HEK293 (cell line): ENCODE measurements around the gene TBX15.

Experiments
- CTCF ChIA-PET: fragments of 350-600 bp; formaldehyde crosslinking; extraction: SDS; loops from one replicate; lab custom pipeline; 2021; ENCODE audit warnings: antibody characterized with exemption; lab: Yijun Ruan, JAX
- POLR2A ChIA-PET: fragments of 300-600 bp; formaldehyde crosslinking; extraction: SDS; loops from one replicate; lab custom pipeline; 2020; ENCODE audit warnings: antibody characterized with exemption, inconsistent platforms; lab: Yijun Ruan, JAX
- H3K27ac ChIP-seq: fragments of 200-500 bp; sonication (Bioruptor generic); 2 replicates; pipeline ENCODE4 v1.5.1; 2014; ENCODE audit warnings: low read depth, low read length, control low read depth, inconsistent platforms; ENCODE audit errors: extremely low read depth
- H3K36me3 ChIP-seq, 2 experiments: fragments of 200-500 bp in 1 of 2; sonication (Bioruptor generic) in 1 of 2; 1 replicate in 1 of 2; 2 replicates in 1 of 2; pipeline ENCODE4 v1.5.1; 2014 to 2017; ENCODE audit warnings: inconsistent platforms in 2 of 2, low read length in 2 of 2; ENCODE audit not compliant: control insufficient read depth in 2 of 2, insufficient read depth in 1 of 2
- H3K4me1 ChIP-seq: fragments of 200-500 bp; sonication (Bioruptor generic); 2 replicates; pipeline ENCODE4 v1.5.1; 2014; ENCODE audit warnings: mild to moderate bottlenecking, low read length, inconsistent platforms; ENCODE audit not compliant: control insufficient read depth, insufficient read depth
- H3K4me3 ChIP-seq: 2 replicates; pipeline ENCODE4 v1.5.1; 2011; ENCODE audit warnings: low read depth, mild to moderate bottlenecking, control low read depth, low read length, moderate library complexity
- H3K9me3 ChIP-seq: fragments of 200-500 bp; sonication (Bioruptor generic); 2 replicates; pipeline ENCODE4 v1.5.1; 2014; ENCODE audit warnings: low read depth, low read length, inconsistent platforms; ENCODE audit not compliant: control insufficient read depth, insufficient read depth
- BCL11B ChIP-seq: fragments of 450-650 bp; formaldehyde crosslinking; IDR thresholded peaks from 2 replicates; pipeline ENCODE4 v1.5.1; 2016; ENCODE audit warnings: low read depth, missing biosample characterization, missing genetic modification characterization
- HOXC10 ChIP-seq: sonication (generic); formaldehyde crosslinking; IDR thresholded peaks from 2 replicates; pipeline ENCODE4 v1.8.1; 2023; ENCODE audit warnings: mild to moderate bottlenecking, missing genetic modification reagents
- HOXD13 ChIP-seq: sonication (generic); formaldehyde crosslinking; IDR thresholded peaks from 2 replicates; pipeline ENCODE4 v1.8.0; 2022; ENCODE audit warnings: missing genetic modification reagents, borderline replicate concordance
- INSM2 ChIP-seq: fragments of 450-650 bp; formaldehyde crosslinking; IDR thresholded peaks from 2 replicates; pipeline ENCODE4 v1.5.1; 2016; ENCODE audit warnings: missing biosample characterization, missing genetic modification characterization
- MYNN ChIP-seq: fragments of 450-650 bp; formaldehyde crosslinking; IDR thresholded peaks from 2 replicates; pipeline ENCODE4 v1.5.1; 2016; ENCODE audit warnings: missing biosample characterization, missing genetic modification characterization, borderline replicate concordance
- PBX3 ChIP-seq: sonication (generic); formaldehyde crosslinking; IDR thresholded peaks from 2 replicates; pipeline ENCODE4 v1.8.1; 2022; ENCODE audit warnings: mild to moderate bottlenecking, moderate library complexity, missing genetic modification reagents
- SP7 ChIP-seq: fragments of 450-650 bp; formaldehyde crosslinking; IDR thresholded peaks from 2 replicates; pipeline ENCODE4 v1.5.1; 2016; ENCODE audit warnings: missing biosample characterization, missing genetic modification characterization
- ZBTB20 ChIP-seq: fragments of 450-650 bp; formaldehyde crosslinking; IDR thresholded peaks from 2 replicates; pipeline ENCODE4 v1.5.1; 2016; ENCODE audit warnings: missing biosample characterization, missing genetic modification characterization
- ZBTB21 ChIP-seq: fragments of 450-650 bp; formaldehyde crosslinking; IDR thresholded peaks from 2 replicates; pipeline ENCODE4 v1.5.1; 2017; ENCODE audit warnings: missing biosample characterization, missing genetic modification characterization
- ZFP37 ChIP-seq: fragments of 450-650 bp; formaldehyde crosslinking; IDR thresholded peaks from 2 replicates; pipeline ENCODE4 v1.5.1; 2016; ENCODE audit warnings: missing biosample characterization, missing genetic modification characterization
- ZNF146 ChIP-seq: fragments of 450-650 bp; formaldehyde crosslinking; IDR thresholded peaks from 2 replicates; pipeline ENCODE4 v1.5.1; 2016; ENCODE audit warnings: missing biosample characterization, missing genetic modification characterization
- ZNF148 ChIP-seq: fragments of 450-650 bp; formaldehyde crosslinking; IDR thresholded peaks from 2 replicates; pipeline ENCODE4 v1.5.0; 2017; ENCODE audit warnings: missing biosample characterization, missing genetic modification characterization, borderline replicate concordance
- ZNF169 ChIP-seq: fragments of 450-650 bp; formaldehyde crosslinking; IDR thresholded peaks from 2 replicates; pipeline ENCODE4 v1.5.1; 2016; ENCODE audit warnings: missing biosample characterization, missing genetic modification characterization
- ZNF302 ChIP-seq: fragments of 450-650 bp; formaldehyde crosslinking; IDR thresholded peaks from 2 replicates; pipeline ENCODE4 v1.5.1; 2016; ENCODE audit warnings: missing biosample characterization, missing genetic modification characterization, low read depth
- ZNF354C ChIP-seq: fragments of 450-650 bp; formaldehyde crosslinking; IDR thresholded peaks from 2 replicates; pipeline ENCODE4 v1.5.1; 2016; ENCODE audit warnings: missing biosample characterization, missing genetic modification characterization, low read depth, borderline replicate concordance
- ZNF404 ChIP-seq: fragments of 450-650 bp; formaldehyde crosslinking; IDR thresholded peaks from 2 replicates; pipeline ENCODE4 v1.5.1; 2017; ENCODE audit warnings: missing biosample characterization, missing genetic modification characterization
- ZNF416 ChIP-seq: fragments of 450-650 bp; formaldehyde crosslinking; IDR thresholded peaks from 2 replicates; pipeline ENCODE4 v1.5.1; 2016; ENCODE audit warnings: missing biosample characterization, missing genetic modification characterization
- ZNF433 ChIP-seq: fragments of 450-650 bp; formaldehyde crosslinking; IDR thresholded peaks from 2 replicates; pipeline ENCODE4 v1.5.1; 2016; ENCODE audit warnings: missing biosample characterization, missing genetic modification characterization, low read depth
- ZNF510 ChIP-seq: fragments of 450-650 bp; formaldehyde crosslinking; IDR thresholded peaks from 2 replicates; pipeline ENCODE4 v1.5.1; 2018; ENCODE audit warnings: mild to moderate bottlenecking, missing genetic modification characterization, missing biosample characterization; ENCODE audit not compliant: insufficient replicate concordance
- ZNF513 ChIP-seq: fragments of 450-650 bp; IDR thresholded peaks from 2 replicates; pipeline ENCODE4 v1.5.1; 2018; ENCODE audit warnings: missing biosample characterization, missing genetic modification characterization
- ZNF558 ChIP-seq: fragments of 450-650 bp; formaldehyde crosslinking; IDR thresholded peaks from 2 replicates; pipeline ENCODE4 v1.5.1; 2016; ENCODE audit warnings: missing biosample characterization, missing genetic modification characterization
- ZNF585B ChIP-seq: fragments of 450-650 bp; formaldehyde crosslinking; IDR thresholded peaks from 2 replicates; pipeline ENCODE4 v1.5.1; 2016; ENCODE audit warnings: missing biosample characterization, missing genetic modification characterization
- ZNF600 ChIP-seq: fragments of 450-650 bp; formaldehyde crosslinking; IDR thresholded peaks from 2 replicates; pipeline ENCODE4 v1.5.1; 2016; ENCODE audit warnings: missing biosample characterization, missing genetic modification characterization
- ZNF610 ChIP-seq: fragments of 450-650 bp; formaldehyde crosslinking; IDR thresholded peaks from 2 replicates; pipeline ENCODE4 v1.5.1; 2016; ENCODE audit warnings: missing biosample characterization, missing genetic modification characterization, borderline replicate concordance
- ZNF621 ChIP-seq: fragments of 450-650 bp; formaldehyde crosslinking; IDR thresholded peaks from 2 replicates; pipeline ENCODE4 v1.5.1; 2017; ENCODE audit warnings: missing biosample characterization, missing genetic modification characterization
- ZNF704 ChIP-seq: fragments of 450-650 bp; formaldehyde crosslinking; IDR thresholded peaks from 2 replicates; pipeline ENCODE4 v1.5.1; 2016; ENCODE audit warnings: missing biosample characterization, missing genetic modification characterization
- ZNF768 ChIP-seq: fragments of 450-650 bp; formaldehyde crosslinking; IDR thresholded peaks from 2 replicates; pipeline ENCODE4 v1.5.1; 2018; ENCODE audit warnings: missing biosample characterization, mild to moderate bottlenecking, missing genetic modification characterization
- ZNF777 ChIP-seq: fragments of 450-650 bp; formaldehyde crosslinking; IDR thresholded peaks from 2 replicates; pipeline ENCODE4 v1.5.1; 2017; ENCODE audit warnings: missing biosample characterization, missing genetic modification characterization, borderline replicate concordance
- ZNF785 ChIP-seq: fragments of 450-650 bp; formaldehyde crosslinking; IDR thresholded peaks from 2 replicates; pipeline ENCODE4 v1.5.1; 2016; ENCODE audit warnings: missing biosample characterization, missing genetic modification characterization

Gene TBX15

GRCh38 chr1:118862755-118863154 lies 125.4 kb downstream of the TBX15 start:
- no peak for TF ChIP-seq ZNF513 (tag by site-specific recombination)
- TF ChIP-seq ZNF704 (tag by site-specific recombination), result no peak
- no peak for TF ChIP-seq ZNF585B (tag by site-specific recombination)
- TF ChIP-seq HOXD13 (CRISPR knock-in tag), result no peak
- no peak for TF ChIP-seq ZNF146
- no peak for TF ChIP-seq ZNF404 (tag by site-specific recombination)
- no peak for TF ChIP-seq ZNF600 (tag by site-specific recombination)
- no peak for TF ChIP-seq ZNF416 (tag by site-specific recombination)
- no peak for TF ChIP-seq ZNF148 (tag by site-specific recombination)
- TF ChIP-seq ZNF354C (tag by site-specific recombination), result no peak
- TF ChIP-seq ZNF768 (tag by site-specific recombination), result no peak
- no peak for TF ChIP-seq ZNF610 (tag by site-specific recombination)
- TF ChIP-seq ZFP37 (tag by site-specific recombination), result no peak
- no peak for TF ChIP-seq SP7
- TF ChIP-seq ZBTB21 (tag by site-specific recombination), result no peak
- no peak for TF ChIP-seq BCL11B (tag by site-specific recombination)
- TF ChIP-seq MYNN (tag by site-specific recombination), result no peak
- no peak for TF ChIP-seq ZNF510 (tag by site-specific recombination)
- TF ChIP-seq ZNF621 (tag by site-specific recombination), result no peak
- TF ChIP-seq ZNF302, result no peak

GRCh38 chr1:118861216-118861615 lies 126.9 kb downstream of the TBX15 start:
- Histone ChIP-seq H3K4me3 (no peak overlapping the region), H3K27ac (no peak overlapping the region), H3K36me3 (no peaks in the 10 kb centered on the region), H3K9me3 (no peaks in the 10 kb centered on the region), H3K4me1 (no peaks in the 10 kb centered on the region)
- ChIA-PET CTCF (no interaction called here), POLR2A (no interaction called here)
- no peak for TF ChIP-seq HOXC10 (CRISPR knock-in tag)
- no peak for TF ChIP-seq ZNF785 (tag by site-specific recombination)
- no peak for TF ChIP-seq ZNF600 (tag by site-specific recombination)
- TF ChIP-seq ZNF558 (tag by site-specific recombination), result no peak
- TF ChIP-seq ZBTB20 (tag by site-specific recombination), result no peak
- no peak for TF ChIP-seq ZNF146
- no peak for TF ChIP-seq ZNF169 (tag by site-specific recombination)
- no peak for TF ChIP-seq INSM2 (tag by site-specific recombination)
- TF ChIP-seq ZNF777, result no peak
- TF ChIP-seq BCL11B (tag by site-specific recombination), result no peak
- no peak for TF ChIP-seq PBX3 (CRISPR knock-in tag)
- TF ChIP-seq ZNF433 (tag by site-specific recombination), result no peak

More at GRCh38 chr1:118862755-118863154, 125.4 kb downstream of the TBX15 start:
- Histone ChIP-seq H3K4me3 (no peak overlapping the region), H3K27ac (no peak overlapping the region), H3K4me1 (no peaks in the 10 kb centered on the region), H3K36me3 (no peaks in the 10 kb centered on the region), H3K9me3 (no peaks in the 10 kb centered on the region)
- POLR2A ChIA-PET, result no interaction called here
- CTCF ChIA-PET, result no interaction called here
